Measurements from ENCODE around the gene CUL3. TPM values are rescaled to one million over a fixed set of nuclear protein-coding genes. Genes with fewer than 3 reads are reported as not detected.

Gene CUL3
- total RNA-seq (2021; fragmentation: NEBNext Ultra II Directional; extraction: Animal tissue kit (Norgen Biotek cat#: 25700)) = 111 and 113 TPM in 2 replicates
- 15.0 and 28.5 TPM in 2 replicates for polyA plus RNA-seq (2011; rRNA removed)
- 39.3 TPM for polyA plus RNA-seq (2011; cell fraction: cytosol; rRNA removed)
- 12.7 TPM for polyA plus RNA-seq (2011; cell fraction: nucleus; rRNA removed)
- 54.8 to 107 TPM (median 61.1 TPM) in 4 replicates for polyA plus RNA-seq (2012, experiment 1 of 2)
- 9.9 TPM for polyA plus RNA-seq (2012, experiment 2 of 2)
- polyA plus RNA-seq (2013, experiment 1 of 2) = 81.9 TPM
- 81.6 TPM for polyA plus RNA-seq (2013, experiment 2 of 2)
- 53.7 and 73.5 TPM in 2 replicates for polyA minus RNA-seq (2011; rRNA and poly(A)+ RNA removed)
- polyA minus RNA-seq (2011; cell fraction: cytosol; rRNA and poly(A)+ RNA removed) = 38.2 TPM
- 77.5 TPM for polyA minus RNA-seq (2011; cell fraction: nucleus; rRNA and poly(A)+ RNA removed)
- long read RNA-seq, experiment 1, full-length matches to known transcripts = 17 of 89 reads
- long read RNA-seq, experiment 1, partial matches to known transcripts = 63 of 89 reads
- long read RNA-seq, experiment 1, other reads (novel, unspliced or antisense) = 9 of 89 reads
- long read RNA-seq, experiment 2, partial matches to known transcripts = 12 of 12 reads
- long read RNA-seq, experiment 2, other reads (novel, unspliced or antisense) = 0 of 12 reads

GRCh38 chr2:224585211-224586088 is at the start of gene CUL3:
TSS of gene CUL3 (minus strand) at chr2:224585363. CDS start at chr2:224585009, 354 bp downstream.
- Histone ChIP-seq H4K91ac (replicated peaks; ENCODE audit: insufficient read length, low read length) (no peak within 1 kb of the TSS), H3K9me3 (ENCODE audit: insufficient read depth in 2 of 2, low read depth in 1 of 2, low read length in 1 of 2) (no peaks in the 10 kb centered on the region), H3K4ac (replicated peaks; ENCODE audit: insufficient read length, low read depth, low read length) (no peak within 1 kb of the TSS), H2AK5ac (ENCODE audit: low read depth, low read length) (no peak within 1 kb of the TSS), H3K9ac (replicated peaks in 1 of 4; ENCODE audit: extremely low read depth in 1 of 4, low read depth in 3 of 4, low read length in 3 of 4) (peak within 1 kb of the TSS; percentile 68 to 95 (median 88)), H4K20me1 (replicated peaks in 1 of 2; ENCODE audit: control insufficient read depth in 1 of 2, insufficient read depth in 2 of 2, low read length in 2 of 2) (peaks cover 6 to 13% of the 10 kb centered on the region in 2 experiments), H2BK5ac (ENCODE audit: low read depth, low read length) (peak within 1 kb of the TSS; percentile 91), H3K79me1 (ENCODE audit: low read depth, low read length) (no peaks in the 10 kb centered on the region), H2BK12ac (ENCODE audit: low read depth, low read length) (0 out of 2 replicates have a peak within 1 kb of the TSS, but pooled peaks have one; percentile 11), H3K4me2 (ENCODE audit: insufficient read depth in 1 of 2, low read depth in 2 of 2, low read length in 2 of 2) (peak within 1 kb of the TSS; percentile 91 to 94), H3K36me3 (ENCODE audit: control insufficient read depth in 2 of 4, insufficient read depth in 4 of 4, low read length in 3 of 4) (no peaks in the 10 kb centered on the region), H3K4me3 (ENCODE audit: extremely low read depth in 1 of 4, insufficient read depth in 2 of 4, low read depth in 3 of 4, low read length in 4 of 4) (peak within 1 kb of the TSS; percentile 87 to 99 (median 96)), H2BK20ac (ENCODE audit: low read length) (peak within 1 kb of the TSS; percentile 13; the same call in 1 of the 2 replicates), H3K23ac (ENCODE audit: insufficient read length) (no peak within 1 kb of the TSS), H3K4me1 (replicated peaks in 1 of 4; ENCODE audit: control insufficient read depth in 3 of 4, insufficient read depth in 4 of 4, low read length in 3 of 4) (peaks cover 0 to 12% (median 2%) of the 10 kb centered on the region in 4 experiments; a peak in 2 of 7 replicates), H3K27me3 (replicated peaks in 1 of 4; ENCODE audit: control insufficient read depth in 3 of 4, extremely low read depth in 1 of 4, insufficient read depth in 3 of 4, low read length in 3 of 4) (no peaks in the 10 kb centered on the region), H2BK15ac (ENCODE audit: low read length) (peak within 1 kb of the TSS; percentile 88; the same call in 1 of the 2 replicates), H3K56ac (replicated peaks; ENCODE audit: insufficient read length, low read depth, low read length) (peak within 1 kb of the TSS; percentile 19), H3K27ac (ENCODE audit: low read depth, low read length) (peak within 1 kb of the TSS; percentile 83; the same call in 1 of the 2 replicates), H3K23me2 (ENCODE audit: low read depth, low read length) (peaks cover 14% of the 10 kb centered on the region), H2AFZ (ENCODE audit: low read length) (peak within 1 kb of the TSS; percentile 97), H3K18ac (ENCODE audit: extremely low read depth, low read length) (peak within 1 kb of the TSS; percentile 87; the same call in 1 of the 2 replicates), H2BK120ac (replicated peaks; ENCODE audit: low read depth, low read length) (peak within 1 kb of the TSS; percentile 89), H3K14ac (ENCODE audit: insufficient read length) (no peak within 1 kb of the TSS), H4K8ac (ENCODE audit: extremely low read depth, insufficient read depth, low read length) (peak within 1 kb of the TSS; percentile 97; the same call in 1 of the 2 replicates), H3K79me2 (ENCODE audit: control insufficient read depth in 1 of 2, insufficient read depth in 2 of 2, low read length in 2 of 2) (peaks cover 28 to 43% of the 10 kb centered on the region in 2 experiments), H4K5ac (ENCODE audit: insufficient read length, low read depth, low read length) (peak within 1 kb of the TSS; percentile 83)
- FAIRE-seq = no peak
- whole genome bisulfite sequencing, 2 experiments (ENCODE audit: extremely low coverage in 1 of 2, insufficient coverage in 1 of 2, insufficient read length in 1 of 2, insufficient replicate concordance in 2 of 2, low coverage in 1 of 2, low lambda C conversion rate in 2 of 2, missing lambda C conversion rate in 1 of 2) = 2% methylated on average over 4 of the region's 68 CpGs; no CpG with 5 or more reads in 1 of the 2 experiments
- ChIA-PET CTCF (ENCODE audit: partially characterized antibody) (interaction anchor here (0.5 to 2.1 kb wide), 6 partner anchors 11 to 1748 kb away, joined by 3 to 7 read pairs (median 4); no protein-coding TSS in a partner anchor), POLR2A (ENCODE audit: partially characterized antibody) (interaction anchor here (0.6 to 2.5 kb wide), 8 partner anchors 11 to 399 kb away, joined by 3 to 9 read pairs (median 3); no protein-coding TSS in a partner anchor)
- DNase-seq (ENCODE audit: low read depth in 1 of 2, low spot score in 2 of 2) = peak; percentile 95 to 100
- no peak for TF ChIP-seq BACH1 (IDR thresholded peaks at IDR 0.05; ENCODE audit: low read length)
- peak; percentile 75 for TF ChIP-seq PHF8 (conservative IDR thresholded peaks at IDR 0.05; ENCODE audit: low read depth, low read length)
- no peak for TF ChIP-seq RBBP5 (IDR thresholded peaks at IDR 0.05; ENCODE audit: borderline replicate concordance, low read depth, low read length)
- 0 out of 4 replicates have a peak, but pooled peaks of 1 of the 2 experiments have one; percentile 5 for TF ChIP-seq RAD21 (IDR thresholded peaks at IDR 0.05 in 1 of 2, conservative IDR thresholded peaks at IDR 0.05 in 1 of 2; ENCODE audit: low read depth in 2 of 2, low read length in 2 of 2)
- no peak for TF ChIP-seq CEBPB (IDR thresholded peaks at IDR 0.05; ENCODE audit: low read depth, low read length)
- no peak for TF ChIP-seq HDAC2 (IDR thresholded peaks at IDR 0.05; ENCODE audit: borderline replicate concordance in 1 of 2, low read depth in 2 of 2, low read length in 2 of 2)
- no peak for TF ChIP-seq SRF (IDR thresholded peaks at IDR 0.05; ENCODE audit: low read depth, low read length)

Data from H1 (cell line).